Right atrium auricular region (tissue), 2 donors: ENCODE measurements around the gene DGCR2. TPM values are rescaled to one million over a fixed set of nuclear protein-coding genes. Genes with fewer than 3 reads are reported as not detected.

Experiments
- DNase-seq: peaks from one replicate; pipeline ENCODE4 v3.0.0-alpha.2; 2019; ENCODE audit warnings: low spot score
- H3K27ac ChIP-seq, 2 donors: fragments of 200-600 bp; sonication (generic); 1 replicate in 1 of 2; 2 replicates in 1 of 2; pipeline ENCODE4 v1.5.1; 2016 to 2019
- H3K27me3 ChIP-seq, 2 donors: fragments of 200-600 bp; sonication (generic); one replicate each; pipeline versions ENCODE4 v1.5.1 to v1.6.0; 2017 to 2019
- H3K36me3 ChIP-seq: fragments of 200-600 bp; sonication (generic); one replicate; pipeline ENCODE4 v1.5.1; 2016
- H3K4me1 ChIP-seq, 2 donors: fragments of 200-600 bp; sonication (generic); one replicate each; pipeline versions ENCODE4 v1.5.1 to v1.6.0; 2017 to 2019
- H3K4me3 ChIP-seq, 2 donors: fragments of 200-600 bp; sonication (generic); 1 replicate in 1 of 2; 2 replicates in 1 of 2; pipeline ENCODE4 v1.5.1; 2017 to 2019; ENCODE audit warnings: mild to moderate bottlenecking in 1 of 2, moderate library complexity in 1 of 2
- H3K9me3 ChIP-seq, 2 donors: fragments of 200-600 bp; sonication (generic); one replicate each; pipeline ENCODE4 v1.5.1; 2019
- total RNA-seq, 2 donors: library from RNA; depleted of rRNA; stranded (reverse); fragments of >200 nt; gene quantifications; one replicate each; pipeline ENCODE4 v1.1.0, GENCODE V29; 2016
- TF ChIP-seq, protein P1 (sequence below), 2 donors: fragments of 200-600 bp; sonication (generic); IDR thresholded peaks; one replicate each; pipeline ENCODE4 v1.5.1; 2019; ENCODE audit warnings: antibody characterized with exemption in 2 of 2

Gene DGCR2
- total RNA-seq, 2 donors from 2014 or later, result 32.8 to 48.1 TPM

- no peaks in the 10 kb centered on the region for H3K4me1 ChIP-seq
- no peak for DNase-seq
- H3K27ac ChIP-seq, result no peak overlapping the region
- H3K4me3 ChIP-seq, result no peak overlapping the region
- TF ChIP-seq, protein P1, sequence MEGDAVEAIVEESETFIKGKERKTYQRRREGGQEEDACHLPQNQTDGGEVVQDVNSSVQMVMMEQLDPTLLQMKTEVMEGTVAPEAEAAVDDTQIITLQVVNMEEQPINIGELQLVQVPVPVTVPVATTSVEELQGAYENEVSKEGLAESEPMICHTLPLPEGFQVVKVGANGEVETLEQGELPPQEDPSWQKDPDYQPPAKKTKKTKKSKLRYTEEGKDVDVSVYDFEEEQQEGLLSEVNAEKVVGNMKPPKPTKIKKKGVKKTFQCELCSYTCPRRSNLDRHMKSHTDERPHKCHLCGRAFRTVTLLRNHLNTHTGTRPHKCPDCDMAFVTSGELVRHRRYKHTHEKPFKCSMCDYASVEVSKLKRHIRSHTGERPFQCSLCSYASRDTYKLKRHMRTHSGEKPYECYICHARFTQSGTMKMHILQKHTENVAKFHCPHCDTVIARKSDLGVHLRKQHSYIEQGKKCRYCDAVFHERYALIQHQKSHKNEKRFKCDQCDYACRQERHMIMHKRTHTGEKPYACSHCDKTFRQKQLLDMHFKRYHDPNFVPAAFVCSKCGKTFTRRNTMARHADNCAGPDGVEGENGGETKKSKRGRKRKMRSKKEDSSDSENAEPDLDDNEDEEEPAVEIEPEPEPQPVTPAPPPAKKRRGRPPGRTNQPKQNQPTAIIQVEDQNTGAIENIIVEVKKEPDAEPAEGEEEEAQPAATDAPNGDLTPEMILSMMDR (IDR thresholded peaks at IDR 0.05), result no peak
- no peaks in the 10 kb centered on the region for H3K27me3 ChIP-seq
- peaks cover 33% of the 10 kb centered on the region for H3K36me3 ChIP-seq
- H3K9me3 ChIP-seq, result no peaks in the 10 kb centered on the region
Measured at GRCh38 chr22:19131685-19132015, 9.4 kb upstream of the DGCR2 start.

- Histone ChIP-seq H3K4me3 (no peak within 1 kb of the TSS), H3K4me1 (no peaks in the 10 kb centered on the region), H3K36me3 (peaks cover 30% of the 10 kb centered on the region), H3K27ac (no peak within 1 kb of the TSS), H3K9me3 (no peaks in the 10 kb centered on the region), H3K27me3 (no peaks in the 10 kb centered on the region)
- TF ChIP-seq, protein P1 (IDR thresholded peaks at IDR 0.05), result no peak
- no peak for DNase-seq
Measured at GRCh38 chr22:19130959-19131684, 8.9 kb upstream of the DGCR2 start, which contains the start of gene TSSK2. Gene TSSK2 (plus strand): TSS chr22:19131308. CDS start chr22:19131400, 92 bp downstream.

DNA sequence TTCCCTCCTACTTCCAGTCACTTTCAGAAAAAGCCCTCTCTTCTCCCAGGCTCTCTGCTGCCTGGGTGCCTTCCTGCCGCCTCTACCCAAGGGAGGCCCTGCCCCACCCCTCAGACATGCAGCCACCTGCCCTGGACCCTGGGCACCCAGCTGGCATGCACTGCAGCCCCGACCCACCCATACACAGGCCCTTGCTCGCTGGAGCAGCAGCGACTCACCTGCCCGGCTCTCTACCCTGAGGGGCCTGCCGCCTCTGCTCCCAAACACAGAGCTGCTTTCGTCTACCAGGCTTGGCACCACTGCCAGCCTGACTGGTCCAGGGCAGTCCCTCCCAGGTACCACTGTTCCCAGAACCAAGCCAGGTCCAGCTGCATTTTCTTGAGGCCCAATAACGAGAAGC lies 7.7 kb upstream of the DGCR2 start:
- TF ChIP-seq, protein P1 (IDR thresholded peaks at IDR 0.05), result no peak
- H3K36me3 ChIP-seq, result peaks cover 18% of the 10 kb centered on the region
- no peaks in the 10 kb centered on the region for H3K9me3 ChIP-seq
- no peaks in the 10 kb centered on the region for H3K4me1 ChIP-seq
- H3K27ac ChIP-seq, result no peak overlapping the region
- H3K4me3 ChIP-seq, result no peak overlapping the region
- no peak for DNase-seq
- no peaks in the 10 kb centered on the region for H3K27me3 ChIP-seq

GRCh38 chr22:19128946-19129727 lies 6.9 kb upstream of the DGCR2 start:
- no peak overlapping the region for H3K4me3 ChIP-seq
- no peaks in the 10 kb centered on the region for H3K9me3 ChIP-seq
- TF ChIP-seq, protein P1 (IDR thresholded peaks at IDR 0.05), result no peak
- no peaks in the 10 kb centered on the region for H3K27me3 ChIP-seq
- H3K36me3 ChIP-seq, result peaks cover 11% of the 10 kb centered on the region
- no peaks in the 10 kb centered on the region for H3K4me1 ChIP-seq
- DNase-seq, result no peak
- no peak overlapping the region for H3K27ac ChIP-seq

GRCh38 chr22:19128009-19128401 lies 5.8 kb upstream of the DGCR2 start:
- Histone ChIP-seq H3K27ac (no peak overlapping the region), H3K4me1 (peaks cover 0 to 2% of the 10 kb centered on the region in 2 donors), H3K4me3 (no peak overlapping the region), H3K36me3 (no peaks in the 10 kb centered on the region), H3K27me3 (no peaks in the 10 kb centered on the region), H3K9me3 (no peaks in the 10 kb centered on the region)
- no peak for DNase-seq
- TF ChIP-seq, protein P1 (IDR thresholded peaks at IDR 0.05), result no peak
